ENCODE data around the gene FOXK1. TPM values are rescaled to one million over a fixed set of nuclear protein-coding genes. Genes with fewer than 3 reads are reported as not detected.

FOXK1 gene
- total RNA-seq, 1 donor from 2014 or later: 17.6 TPM

DNA sequence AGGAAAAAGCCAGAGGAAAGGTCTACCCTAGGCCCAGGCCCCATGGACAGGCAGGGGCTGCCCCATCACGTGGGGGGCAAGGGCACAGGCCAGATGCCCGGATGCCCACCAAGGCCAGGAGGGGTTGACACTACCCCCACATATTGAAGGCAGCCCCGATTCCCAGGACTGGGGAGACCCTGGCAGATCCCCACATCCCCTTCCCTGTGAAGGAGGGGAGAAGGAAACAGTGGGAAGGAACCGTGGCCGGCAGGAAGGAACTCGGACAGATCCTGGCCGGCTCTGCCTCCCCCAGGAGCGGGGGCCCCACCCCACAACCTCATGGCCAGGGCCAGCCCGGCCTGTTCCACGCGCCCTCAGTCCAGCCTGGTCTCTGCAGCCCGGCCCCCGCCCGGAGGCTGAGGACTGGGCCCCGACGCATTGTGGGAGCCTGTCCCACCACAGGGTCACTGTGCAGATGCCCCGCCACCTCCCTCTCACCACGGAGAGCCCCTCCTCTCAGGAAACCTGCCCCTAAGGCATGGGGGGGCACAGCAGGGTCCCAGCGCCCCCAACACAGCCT is 138.4 kb downstream of the FOXK1 start:
- H3K4me3 ChIP-seq (ENCODE audit: low read depth, low read length): no peak overlapping the region
- TF ChIP-seq, protein P1, sequence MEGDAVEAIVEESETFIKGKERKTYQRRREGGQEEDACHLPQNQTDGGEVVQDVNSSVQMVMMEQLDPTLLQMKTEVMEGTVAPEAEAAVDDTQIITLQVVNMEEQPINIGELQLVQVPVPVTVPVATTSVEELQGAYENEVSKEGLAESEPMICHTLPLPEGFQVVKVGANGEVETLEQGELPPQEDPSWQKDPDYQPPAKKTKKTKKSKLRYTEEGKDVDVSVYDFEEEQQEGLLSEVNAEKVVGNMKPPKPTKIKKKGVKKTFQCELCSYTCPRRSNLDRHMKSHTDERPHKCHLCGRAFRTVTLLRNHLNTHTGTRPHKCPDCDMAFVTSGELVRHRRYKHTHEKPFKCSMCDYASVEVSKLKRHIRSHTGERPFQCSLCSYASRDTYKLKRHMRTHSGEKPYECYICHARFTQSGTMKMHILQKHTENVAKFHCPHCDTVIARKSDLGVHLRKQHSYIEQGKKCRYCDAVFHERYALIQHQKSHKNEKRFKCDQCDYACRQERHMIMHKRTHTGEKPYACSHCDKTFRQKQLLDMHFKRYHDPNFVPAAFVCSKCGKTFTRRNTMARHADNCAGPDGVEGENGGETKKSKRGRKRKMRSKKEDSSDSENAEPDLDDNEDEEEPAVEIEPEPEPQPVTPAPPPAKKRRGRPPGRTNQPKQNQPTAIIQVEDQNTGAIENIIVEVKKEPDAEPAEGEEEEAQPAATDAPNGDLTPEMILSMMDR (IDR thresholded peaks at IDR 0.05; ENCODE audit: insufficient read depth, low read length, severe bottlenecking): no peak
- H3K27me3 ChIP-seq (ENCODE audit: control insufficient read depth, insufficient read depth, low read length): no peaks in the 10 kb centered on the region
- no peaks in the 10 kb centered on the region for H3K36me3 ChIP-seq (ENCODE audit: control insufficient read depth, insufficient read depth, low read length)
- DNase-seq (ENCODE audit: low read depth) (no peak), FAIRE-seq (no peak)

Other genes starting within 250 kb of the FOXK1 start
- 24.5 and 25.5 TPM in 2 replicates for gene AP5Z1, start 93.3 kb downstream of the FOXK1 start, total RNA-seq
- gene PAPOLB, start 179.7 kb downstream of the FOXK1 start, total RNA-seq: under 0.01 TPM in 1 of 2 replicates, not detected in the other
- under 0.01 TPM in 1 of 2 replicates, not detected in the other for gene RADIL, start 201.4 kb downstream of the FOXK1 start, total RNA-seq

Measured in bronchial epithelial cell (primary cell).